K562 (cell line): Measurements from ENCODE around the gene PARD3B.

ENCODE experiments used
- CREBBP ChIP-seq: IDR thresholded peaks from one replicate; pipeline ENCODE4 v1.6.1; 2012; ENCODE audit warnings: low read depth, mild to moderate bottlenecking, control low read depth, inconsistent platforms, low read length
- EZH2 ChIP-seq: IDR thresholded peaks from 2 replicates; pipeline ENCODE4 v1.6.1; 2012; ENCODE audit warnings: low read depth, mild to moderate bottlenecking, inconsistent platforms, low read length, borderline replicate concordance
- RBM17 ChIP-seq: fragments of 200-400 bp; formaldehyde crosslinking; IDR thresholded peaks from 2 replicates; pipeline ENCODE4 v1.6.1; 2017; ENCODE audit warnings: low read depth, mild to moderate bottlenecking, low read length, borderline replicate concordance
- SMAD1 ChIP-seq: fragments of 150-350 bp; IDR thresholded peaks from 2 replicates; pipeline ENCODE4 v1.6.1; 2014; ENCODE audit warnings: low read length, low read depth; ENCODE audit not compliant: partially characterized antibody
- TCF7L2 ChIP-seq: fragments of 150-350 bp; IDR thresholded peaks from 2 replicates; pipeline ENCODE4 v1.6.1; 2016; ENCODE audit warnings: low read depth, mild to moderate bottlenecking, low read length, moderate library complexity
- TOE1 ChIP-seq, 2 experiments: fragments of 450-650 bp in 1 of 2; sonication (generic) in 1 of 2; formaldehyde crosslinking in 1 of 2; IDR thresholded peaks; 2 replicates each; pipeline versions ENCODE4 v1.7.1 to v1.8.0; 2016 to 2022; ENCODE audit warnings: borderline replicate concordance in 2 of 2, mild to moderate bottlenecking in 2 of 2, antibody characterized with exemption in 1 of 2, inconsistent platforms in 1 of 2, low read depth in 1 of 2, missing genetic modification reagents in 1 of 2, moderate library complexity in 1 of 2
- ZBTB34 ChIP-seq: fragments of 250-450 bp; sonication (Bioruptor Pico); IDR thresholded peaks from 2 replicates; pipeline ENCODE4 v1.8.0; 2021; ENCODE audit warnings: mild to moderate bottlenecking, moderate library complexity
- ZNF274 ChIP-seq: IDR thresholded peaks from 2 replicates; pipeline ENCODE4 v1.6.1; 2011; ENCODE audit warnings: low read depth, mild to moderate bottlenecking, low read length, moderate library complexity, borderline replicate concordance
- TF ChIP-seq, protein P1 (sequence below): sonication (generic); formaldehyde crosslinking; IDR thresholded peaks from 2 replicates; pipeline ENCODE4 v1.4.0; 2020; ENCODE audit warnings: mild to moderate bottlenecking, missing genetic modification reagents
- TF ChIP-seq, protein P2 (sequence below), 2 experiments: fragments of 200-800 bp in 1 of 2; sonication (Bioruptor generic) in 1 of 2; sonication (generic) in 1 of 2; formaldehyde crosslinking in 1 of 2; IDR thresholded peaks in 1 of 2; conservative IDR thresholded peaks in 1 of 2; 2 replicates each; pipeline versions ENCODE4 v1.5.0 to v1.6.1; 2016 to 2020; ENCODE audit warnings: missing compliant biosample characterization in 1 of 2, missing genetic modification characterization in 1 of 2, missing genetic modification reagents in 1 of 2

GRCh38 chr2:205011031-205011430, 465.8 kb downstream of the PARD3B start:
- TF ChIP-seq SMAD1 = no peak
- TF ChIP-seq, protein P1, sequence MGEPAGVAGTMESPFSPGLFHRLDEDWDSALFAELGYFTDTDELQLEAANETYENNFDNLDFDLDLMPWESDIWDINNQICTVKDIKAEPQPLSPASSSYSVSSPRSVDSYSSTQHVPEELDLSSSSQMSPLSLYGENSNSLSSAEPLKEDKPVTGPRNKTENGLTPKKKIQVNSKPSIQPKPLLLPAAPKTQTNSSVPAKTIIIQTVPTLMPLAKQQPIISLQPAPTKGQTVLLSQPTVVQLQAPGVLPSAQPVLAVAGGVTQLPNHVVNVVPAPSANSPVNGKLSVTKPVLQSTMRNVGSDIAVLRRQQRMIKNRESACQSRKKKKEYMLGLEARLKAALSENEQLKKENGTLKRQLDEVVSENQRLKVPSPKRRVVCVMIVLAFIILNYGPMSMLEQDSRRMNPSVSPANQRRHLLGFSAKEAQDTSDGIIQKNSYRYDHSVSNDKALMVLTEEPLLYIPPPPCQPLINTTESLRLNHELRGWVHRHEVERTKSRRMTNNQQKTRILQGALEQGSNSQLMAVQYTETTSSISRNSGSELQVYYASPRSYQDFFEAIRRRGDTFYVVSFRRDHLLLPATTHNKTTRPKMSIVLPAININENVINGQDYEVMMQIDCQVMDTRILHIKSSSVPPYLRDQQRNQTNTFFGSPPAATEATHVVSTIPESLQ = no peak
- no peak for TF ChIP-seq ZNF274
- TF ChIP-seq TOE1 (IDR thresholded peaks at IDR 0.05; ENCODE audit: borderline replicate concordance) = no peak
- TF ChIP-seq TOE1 (CRISPR knock-in tag; IDR thresholded peaks at IDR 0.05; ENCODE audit: borderline replicate concordance, low read depth) = no peak
- TF ChIP-seq CREBBP = no peak
- no peak for TF ChIP-seq RBM17
- TF ChIP-seq, protein P2, sequence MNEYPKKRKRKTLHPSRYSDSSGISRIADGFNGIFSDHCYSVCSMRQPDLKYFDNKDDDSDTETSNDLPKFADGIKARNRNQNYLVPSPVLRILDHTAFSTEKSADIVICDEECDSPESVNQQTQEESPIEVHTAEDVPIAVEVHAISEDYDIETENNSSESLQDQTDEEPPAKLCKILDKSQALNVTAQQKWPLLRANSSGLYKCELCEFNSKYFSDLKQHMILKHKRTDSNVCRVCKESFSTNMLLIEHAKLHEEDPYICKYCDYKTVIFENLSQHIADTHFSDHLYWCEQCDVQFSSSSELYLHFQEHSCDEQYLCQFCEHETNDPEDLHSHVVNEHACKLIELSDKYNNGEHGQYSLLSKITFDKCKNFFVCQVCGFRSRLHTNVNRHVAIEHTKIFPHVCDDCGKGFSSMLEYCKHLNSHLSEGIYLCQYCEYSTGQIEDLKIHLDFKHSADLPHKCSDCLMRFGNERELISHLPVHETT (CRISPR knock-in tag; conservative IDR thresholded peaks at IDR 0.05 in 1 of 2, IDR thresholded peaks at IDR 0.05 in 1 of 2) = no peak
- TF ChIP-seq EZH2 = no peak
- TF ChIP-seq TCF7L2 = no peak
- TF ChIP-seq ZBTB34 (CRISPR knock-in tag) = no peak
